ENCODE measurements around the gene ITSN1. TPM values are rescaled to one million over a fixed set of nuclear protein-coding genes. Genes with fewer than 3 reads are reported as not detected.
A peak's percentile ranks its signal among the peaks of the same experiment; 100 is the strongest.

ITSN1 gene
- total RNA-seq, 1 donor from 2014 or later = 77.5 TPM

DNA sequence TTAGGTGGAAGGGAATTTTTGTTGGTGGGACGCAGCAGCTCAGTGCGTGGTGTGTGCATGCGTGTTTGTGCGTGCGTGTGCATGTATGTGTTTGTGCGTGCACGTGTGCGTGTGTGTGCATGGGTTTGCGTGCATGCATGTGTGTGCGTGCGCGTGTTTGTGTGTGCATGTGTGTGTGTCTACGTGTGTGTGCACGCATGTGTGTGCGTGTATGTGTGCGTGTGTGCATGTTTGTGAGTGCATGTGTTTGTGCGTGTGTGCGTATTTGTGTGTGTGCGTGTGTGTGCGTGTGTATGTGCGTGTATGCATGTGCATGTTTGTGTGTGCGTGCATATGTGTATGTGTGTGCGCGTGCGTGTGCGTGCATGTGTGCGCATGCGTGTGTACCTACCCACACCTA is 253.1 kb downstream of the ITSN1 start:
- Mint-ChIP-seq H3K4me1 (peaks cover 35% of the 10 kb centered on the region), H3K27me3 (ENCODE audit: low read depth) (no peaks in the 10 kb centered on the region), H3K36me3 (no peaks in the 10 kb centered on the region), H3K27ac (peak overlapping the region; percentile 96), H3K4me3 (peak overlapping the region; percentile 69), H3K9me3 (no peaks in the 10 kb centered on the region)
- no peak for DNase-seq (ENCODE audit: low spot score in 2 of 2, unreplicated experiment in 2 of 2)
- no peak for TF ChIP-seq CTCF (IDR thresholded peaks at IDR 0.05; ENCODE audit: unreplicated experiment)

DNA sequence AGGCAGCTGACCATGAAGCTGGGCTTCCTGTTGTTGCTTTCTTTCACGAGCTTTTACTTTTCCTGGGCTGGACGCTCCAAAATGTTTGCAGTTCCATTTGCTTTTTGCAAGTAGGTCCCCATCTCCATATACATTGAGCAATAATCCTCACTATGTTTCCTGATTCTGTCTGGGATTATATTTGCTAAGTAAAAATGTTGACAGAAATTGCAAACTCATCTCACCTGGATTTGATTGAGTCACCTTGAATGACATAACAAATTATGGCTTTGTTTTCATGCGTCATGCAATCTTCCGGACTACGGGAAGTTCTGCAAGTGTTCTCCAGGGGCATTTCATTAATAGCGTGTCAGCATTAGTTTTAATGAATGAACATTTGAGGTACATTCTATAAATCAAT is 254.4 kb downstream of the ITSN1 start:
- peaks cover 37% of the 10 kb centered on the region for H3K4me1 Mint-ChIP-seq
- H3K4me3 Mint-ChIP-seq = no peak overlapping the region
- H3K27ac Mint-ChIP-seq = no peak overlapping the region
- H3K36me3 Mint-ChIP-seq = peaks cover 2% of the 10 kb centered on the region
- H3K27me3 Mint-ChIP-seq (ENCODE audit: low read depth) = no peaks in the 10 kb centered on the region
- no peak for TF ChIP-seq CTCF (IDR thresholded peaks at IDR 0.05; ENCODE audit: unreplicated experiment)
- no peak for DNase-seq (ENCODE audit: low spot score in 2 of 2, unreplicated experiment in 2 of 2)
- no peaks in the 10 kb centered on the region for H3K9me3 Mint-ChIP-seq

DNA sequence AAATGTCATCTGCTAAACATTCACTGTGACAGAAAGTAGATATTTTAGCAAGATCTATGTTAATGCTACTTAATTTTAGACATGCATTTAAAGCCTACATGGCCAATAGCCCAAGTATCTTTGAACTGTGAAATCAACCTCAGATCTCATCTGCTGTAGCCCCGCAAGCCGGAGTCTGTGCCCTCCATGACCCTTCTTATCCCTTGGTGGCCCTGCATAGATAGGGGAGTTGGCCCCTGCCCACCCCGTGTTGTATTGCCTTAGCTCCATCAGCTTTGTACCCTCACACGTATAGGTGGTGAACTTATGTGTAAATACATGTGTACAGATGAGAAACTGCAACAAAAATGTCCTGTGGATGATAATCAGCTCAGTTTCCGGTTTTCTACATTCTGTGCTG is 254.8 kb downstream of the ITSN1 start:
- H3K4me1 Mint-ChIP-seq = peaks cover 37% of the 10 kb centered on the region
- H3K27me3 Mint-ChIP-seq (ENCODE audit: low read depth) = no peaks in the 10 kb centered on the region
- H3K4me3 Mint-ChIP-seq = no peak overlapping the region
- DNase-seq (ENCODE audit: low spot score in 2 of 2, unreplicated experiment in 2 of 2) = no peak
- H3K36me3 Mint-ChIP-seq = peaks cover 3% of the 10 kb centered on the region
- H3K9me3 Mint-ChIP-seq = no peaks in the 10 kb centered on the region
- no peak for TF ChIP-seq CTCF (IDR thresholded peaks at IDR 0.05; ENCODE audit: unreplicated experiment)
- H3K27ac Mint-ChIP-seq = no peak overlapping the region

GRCh38 chr21:33897739-33898138 is 255.4 kb downstream of the ITSN1 start:
- peaks cover 8% of the 10 kb centered on the region for H3K36me3 Mint-ChIP-seq
- H3K27ac Mint-ChIP-seq = no peak overlapping the region

DNA sequence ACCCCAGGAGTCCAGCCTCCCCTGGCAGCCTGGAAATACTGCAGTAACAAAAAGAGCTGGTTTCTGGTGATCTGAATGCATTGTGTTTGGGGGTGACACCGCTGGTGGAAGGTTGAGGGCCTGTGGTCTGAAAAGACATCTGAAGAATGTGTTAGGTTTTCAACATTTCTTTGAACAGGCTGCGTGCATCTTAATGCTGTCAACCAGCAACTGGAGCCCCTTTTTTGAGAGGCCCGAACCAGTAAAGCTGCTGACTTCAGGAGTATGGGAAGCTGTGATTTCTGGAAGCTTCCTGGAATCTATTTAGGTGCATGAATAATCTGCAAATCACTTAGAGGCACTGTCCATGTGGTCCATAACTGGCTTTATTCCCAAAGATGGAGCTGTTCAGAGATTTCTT is 256.3 kb downstream of the ITSN1 start:
- Mint-ChIP-seq H3K27ac (peak overlapping the region; percentile 33), H3K9me3 (no peaks in the 10 kb centered on the region), H3K27me3 (ENCODE audit: low read depth) (no peaks in the 10 kb centered on the region), H3K4me1 (peaks cover 34% of the 10 kb centered on the region), H3K36me3 (peaks cover 8% of the 10 kb centered on the region), H3K4me3 (no peak overlapping the region)
- DNase-seq (ENCODE audit: low spot score in 2 of 2, unreplicated experiment in 2 of 2) = no peak
- no peak for TF ChIP-seq CTCF (IDR thresholded peaks at IDR 0.05; ENCODE audit: unreplicated experiment)

More at GRCh38 chr21:33897739-33898138, 255.4 kb downstream of the ITSN1 start:
- H3K27me3 Mint-ChIP-seq (ENCODE audit: low read depth) = no peaks in the 10 kb centered on the region
- H3K9me3 Mint-ChIP-seq = no peaks in the 10 kb centered on the region
- peaks cover 34% of the 10 kb centered on the region for H3K4me1 Mint-ChIP-seq
- H3K4me3 Mint-ChIP-seq = no peak overlapping the region
- no peak for TF ChIP-seq CTCF (IDR thresholded peaks at IDR 0.05; ENCODE audit: unreplicated experiment)
- DNase-seq (ENCODE audit: low spot score in 2 of 2, unreplicated experiment in 2 of 2) = no peak

- Mint-ChIP-seq H3K4me3 (no peak overlapping the region), H3K27me3 (ENCODE audit: low read depth) (no peaks in the 10 kb centered on the region), H3K36me3 (peaks cover 8% of the 10 kb centered on the region), H3K4me1 (peaks cover 30% of the 10 kb centered on the region), H3K27ac (peak overlapping the region; percentile 91), H3K9me3 (no peaks in the 10 kb centered on the region)
- no peak for TF ChIP-seq CTCF (IDR thresholded peaks at IDR 0.05; ENCODE audit: unreplicated experiment)
- no peak for DNase-seq (ENCODE audit: low spot score in 2 of 2, unreplicated experiment in 2 of 2)
Measured at GRCh38 chr21:33899199-33899598, 256.9 kb downstream of the ITSN1 start.
